Motor neuron (in vitro differentiated cells): Measurements from ENCODE around the gene SRRM4. TPM values are rescaled to one million over a fixed set of nuclear protein-coding genes. Genes with fewer than 3 reads are reported as not detected.
A peak's percentile ranks its signal among the peaks of the same experiment; 100 is the strongest.

Experiments used
- ATAC-seq, 8 experiments: fragments of 200-7000 bp; cut with Tn5 transposase; replicated peaks in 6 of 8; 2 replicates each; pipeline ENCODE4 v1.8.0; 2021; ENCODE audit warnings: mild to moderate bottlenecking in 8 of 8, moderate library complexity in 8 of 8
- H3K27ac ChIP-seq, 2 donors: fragments of 250-450 bp; sonication (Bioruptor Pico); 2 replicates each; pipeline ENCODE4 v1.9.0; 2021; ENCODE audit warnings: antibody characterized with exemption in 2 of 2, mild to moderate bottlenecking in 2 of 2, moderate library complexity in 1 of 2
- H3K4me1 ChIP-seq, 2 donors: fragments of 250-450 bp; sonication (Bioruptor Pico); replicated peaks in 1 of 2; 2 replicates each; pipeline ENCODE4 v1.6.1; 2021; ENCODE audit warnings: antibody characterized with exemption in 2 of 2, mild to moderate bottlenecking in 2 of 2, moderate library complexity in 1 of 2
- H3K4me3 ChIP-seq, 5 donors: fragments of 250-450 bp; sonication (Bioruptor Pico); 2 replicates each; pipeline ENCODE4 v1.9.0; 2021; ENCODE audit warnings: antibody characterized with exemption in 5 of 5, mild to moderate bottlenecking in 5 of 5, moderate library complexity in 4 of 5
- WGBS, 10 experiments: fragments of 450-650 bp; shearing (Covaris generic); methylation state at CpG; one replicate each; pipeline ENCODE4 v1.0.0; 2022; 5-methylcytosine and 5-hydroxymethylcytosine counted together
- in situ Hi-C, 9 experiments: fragments of 400-800 bp; cut with MboI; loops; one replicate each; pipeline ENCODE4 v1.15.0; 2021; ENCODE audit warnings: low sequenced_read_pairs in 9 of 9, low pct_unique_long_range_greater_than_20kb in 2 of 9; ENCODE audit not compliant: unreplicated experiment in 9 of 9
- total RNA-seq, 8 experiments: library from RNA; unstranded; fragments of 300-600 nt; gene quantifications; 2 replicates each; pipeline versions ENCODE4 v1.2.3 to v1.2.4, GENCODE V29; 2022

The SRRM4 gene
- total RNA-seq, 8 experiments from 2014 or later = 0.04 to 20.9 (median 8.1) TPM

DNA sequence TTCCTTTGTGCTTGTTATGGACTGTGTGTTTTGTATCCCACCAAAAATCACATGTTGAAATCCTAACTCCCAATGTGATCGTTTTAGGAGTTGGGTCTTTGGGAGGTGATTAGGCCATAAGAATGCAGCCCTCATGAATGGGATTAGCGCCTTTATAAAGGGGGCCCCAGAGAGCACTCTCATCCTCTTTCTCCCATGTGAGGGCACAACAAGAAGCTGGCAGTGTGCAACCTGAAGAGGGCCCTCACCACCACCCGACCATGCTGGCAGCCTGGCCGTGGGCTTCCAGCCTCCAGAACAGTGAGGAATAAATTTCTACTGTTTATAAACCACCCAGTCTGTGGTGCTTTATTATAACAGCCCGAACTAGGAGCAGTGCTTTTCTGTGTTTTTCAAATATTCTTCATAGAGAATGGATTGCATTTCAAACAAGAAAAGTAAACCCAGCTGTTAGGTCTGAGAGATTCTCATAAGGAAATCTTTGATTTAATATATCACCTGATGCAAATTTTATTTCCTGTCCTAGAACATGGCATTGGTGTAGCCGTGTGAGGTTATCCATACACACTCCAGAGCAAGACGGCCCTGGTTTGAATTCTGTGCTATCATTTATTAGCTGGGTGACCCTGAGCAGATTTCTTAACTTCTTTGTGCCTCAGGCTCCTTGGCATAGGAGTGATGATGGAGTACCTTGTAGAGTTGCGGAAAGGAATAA lies 225.2 kb downstream of the SRRM4 start:
- Histone ChIP-seq H3K4me3 (no peak overlapping the region), H3K4me1 (peaks cover 59 to 66% of the 10 kb centered on the region in 2 donors), H3K27ac (no peak overlapping the region)
- in situ Hi-C loops = no loop called here
- 0 to 83% (median 62%) methylated on average over 1 to 8 of the region's 8 CpGs for WGBS, 10 experiments
- no peak for ATAC-seq

DNA sequence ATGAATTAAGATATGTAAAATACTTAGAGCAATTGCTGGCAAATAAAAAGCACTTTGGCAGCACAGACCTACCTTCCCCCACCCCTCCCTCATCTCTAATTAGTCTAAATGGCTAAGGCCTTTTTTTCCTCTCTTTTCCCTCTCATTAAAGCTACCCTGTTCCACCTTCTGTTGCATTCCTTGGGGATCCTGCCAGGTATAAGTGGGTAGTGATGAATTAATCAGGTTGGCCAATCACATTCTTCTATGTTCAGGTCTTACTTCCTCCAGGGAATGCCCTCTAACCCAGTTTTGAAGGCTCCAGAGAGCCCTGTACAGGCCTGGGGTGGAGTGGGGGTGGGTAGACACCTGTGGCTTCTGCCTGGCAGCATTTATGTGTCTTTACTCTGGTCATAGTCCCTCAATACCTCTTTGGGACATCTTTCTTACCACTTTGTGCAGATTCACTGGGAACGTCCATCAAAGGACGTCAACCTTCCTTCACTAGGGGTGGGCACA lies 225.8 kb downstream of the SRRM4 start:
- peaks cover 53 to 64% of the 10 kb centered on the region in 2 donors for H3K4me1 ChIP-seq
- H3K4me3 ChIP-seq = no peak overlapping the region
- WGBS, 10 experiments = 100% methylated on average over 1 to 2 of the region's 2 CpGs; no CpG with 5 or more reads in 8 of the 10 experiments
- in situ Hi-C loops = no loop called here
- no peak for ATAC-seq
- no peak overlapping the region for H3K27ac ChIP-seq

DNA sequence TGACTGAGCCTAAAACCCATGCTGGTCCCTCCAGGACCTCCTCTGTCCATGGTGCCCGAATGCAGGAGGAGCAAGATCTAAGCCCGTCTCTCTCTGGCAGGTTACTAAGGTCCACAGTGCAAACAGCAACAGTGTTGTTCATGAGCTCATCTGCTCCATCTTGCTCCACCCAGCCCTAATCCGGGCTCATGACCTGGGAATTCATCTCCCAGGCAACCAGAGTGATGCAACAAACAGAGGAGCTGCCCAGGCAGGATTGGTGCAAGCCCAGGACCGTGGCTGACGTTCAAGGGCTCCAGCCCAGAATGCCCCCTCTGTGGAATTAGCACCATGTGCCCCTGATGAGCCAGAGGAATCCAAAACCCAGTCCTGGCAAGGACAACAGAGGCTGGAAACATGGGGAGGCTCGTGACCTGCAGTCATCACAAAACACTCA lies 227.3 kb downstream of the SRRM4 start:
- peak; percentile 66 to 98 (median 86) for ATAC-seq
- WGBS, 10 experiments = 0 to 50% (median 20%) methylated on average over 1 to 5 of the region's 6 CpGs; no CpG with 5 or more reads in 5 of the 10 experiments
- H3K27ac ChIP-seq = peak overlapping the region; percentile 4 to 23
- peaks cover 40 to 53% of the 10 kb centered on the region in 2 donors for H3K4me1 ChIP-seq
- in situ Hi-C loops = no loop called here
- no peak overlapping the region for H3K4me3 ChIP-seq

DNA sequence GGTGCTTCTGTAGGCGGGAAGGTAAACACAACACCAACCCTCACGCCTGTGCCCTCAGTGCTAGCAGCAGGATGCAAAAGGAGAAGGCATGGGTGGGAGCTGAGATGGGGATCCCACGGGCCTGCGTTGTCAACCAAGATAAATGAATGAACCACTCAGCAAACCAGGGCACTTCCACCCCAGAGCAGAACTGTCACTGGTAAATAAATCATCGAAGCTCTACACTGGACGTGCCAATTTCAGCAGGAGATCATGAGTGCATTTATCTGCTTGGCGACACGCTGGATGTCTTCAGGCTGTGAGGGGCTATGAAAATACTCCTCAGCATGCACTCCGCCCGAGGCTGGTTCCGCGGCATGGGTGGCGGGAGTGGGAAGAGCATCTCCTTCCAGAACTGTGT lies 230.5 kb downstream of the SRRM4 start:
- Histone ChIP-seq H3K4me3 (no peak overlapping the region), H3K4me1 (peaks cover 25 to 33% of the 10 kb centered on the region in 2 donors), H3K27ac (peak overlapping the region; percentile 16 to 23)
- in situ Hi-C loops = no loop called here
- WGBS, 10 experiments = 32 to 87% (median 61%) methylated on average over 3 to 7 of the region's 13 CpGs; no CpG with 5 or more reads in 4 of the 10 experiments
- peak in 5 of 8 experiments; percentile 68 to 88 (median 84) for ATAC-seq

Other genes with a start within 250 kb of the SRRM4 start
- 10 to 100 TPM in 3 of 8 experiments, 1 to 10 TPM in 5; 4.0 to 80.7 (median 7.9) TPM for gene HSPB8, start 197.4 kb downstream of the SRRM4 start, total RNA-seq